Smooth muscle cell (in vitro differentiated cells): ENCODE results near the gene KRT2. TPM values are rescaled to one million over a fixed set of nuclear protein-coding genes. Genes with fewer than 3 reads are reported as not detected.

ENCODE experiments used
- DNase-seq: peaks from one replicate; lab custom pipeline; 2025; ENCODE audit not compliant: unreplicated experiment; lab: John Stamatoyannopoulos, UW
- H2AFZ ChIP-seq: fragments of 200-600 bp; sonication (generic); 2 replicates; pipeline ENCODE4 v1.6.0; 2016; ENCODE audit warnings: antibody characterized with exemption, low read depth, mild to moderate bottlenecking
- H3F3A ChIP-seq: fragments of 200-600 bp; sonication (generic); 2 replicates; pipeline ENCODE4 v1.6.0; 2017; ENCODE audit warnings: antibody characterized with exemption, low read depth
- H3K27ac ChIP-seq: fragments of 200-600 bp; sonication (generic); 2 replicates; pipeline ENCODE4 v1.5.1; 2016; ENCODE audit warnings: low read depth, mild to moderate bottlenecking
- H3K27me3 ChIP-seq: fragments of 200-600 bp; sonication (generic); 2 replicates; pipeline ENCODE4 v1.6.1; 2016; ENCODE audit warnings: low read depth, mild to moderate bottlenecking
- H3K36me3 ChIP-seq: fragments of 200-600 bp; sonication (generic); 2 replicates; pipeline ENCODE4 v1.5.1; 2016; ENCODE audit warnings: low read depth
- H3K4me1 ChIP-seq: fragments of 200-600 bp; sonication (generic); 2 replicates; pipeline ENCODE4 v1.5.1; 2016; ENCODE audit warnings: low read depth
- H3K4me2 ChIP-seq: fragments of 200-600 bp; sonication (generic); 2 replicates; pipeline ENCODE4 v1.6.0; 2016; ENCODE audit warnings: mild to moderate bottlenecking
- H3K4me3 ChIP-seq: fragments of 200-600 bp; sonication (generic); 2 replicates; pipeline ENCODE4 v1.5.1; 2016; ENCODE audit warnings: mild to moderate bottlenecking
- H3K79me2 ChIP-seq: fragments of 200-600 bp; sonication (generic); 2 replicates; pipeline ENCODE4 v1.6.0; 2016; ENCODE audit warnings: low read depth, mild to moderate bottlenecking
- H3K9ac ChIP-seq: fragments of 200-600 bp; sonication (generic); 2 replicates; pipeline ENCODE4 v1.6.0; 2016; ENCODE audit warnings: low read depth
- H3K9me3 ChIP-seq: fragments of 200-600 bp; sonication (generic); replicated peaks from 2 replicates; pipeline ENCODE4 v1.5.1; 2016; ENCODE audit warnings: low read depth
- H4K20me1 ChIP-seq: fragments of 200-600 bp; sonication (generic); 2 replicates; pipeline ENCODE4 v1.6.0; 2016; ENCODE audit warnings: low read depth
- WGBS: methylation state at CpG from one replicate; pipeline ENCODE4 v1.1.7; 2016; ENCODE audit warnings: low lambda C conversion rate; 5-methylcytosine and 5-hydroxymethylcytosine counted together
- polyA plus RNA-seq: library from polyadenylated mRNA; unstranded; fragments of >200 nt; fragmentation: Nextera tagmentation; extraction: Ambion mirVana; gene quantifications from 2 replicates; pipeline ENCODE4 v1.2.1, GENCODE V29; 2016
- total RNA-seq: library from RNA; depleted of rRNA; stranded (reverse); fragments of >200 nt; gene quantifications from 2 replicates; pipeline ENCODE4 v1.2.3, GENCODE V29; 2014
- TF ChIP-seq, protein P1 (sequence below): fragments of 200-600 bp; sonication (generic); IDR thresholded peaks from 2 replicates; pipeline ENCODE4 v1.5.1; 2017; ENCODE audit warnings: borderline replicate concordance, mild to moderate bottlenecking, antibody characterized with exemption; ENCODE audit not compliant: insufficient read depth, poor library complexity, severe bottlenecking

The KRT2 gene
- total and polyA plus RNA-seq, 2 experiments from 2014 or later: not detected

DNA sequence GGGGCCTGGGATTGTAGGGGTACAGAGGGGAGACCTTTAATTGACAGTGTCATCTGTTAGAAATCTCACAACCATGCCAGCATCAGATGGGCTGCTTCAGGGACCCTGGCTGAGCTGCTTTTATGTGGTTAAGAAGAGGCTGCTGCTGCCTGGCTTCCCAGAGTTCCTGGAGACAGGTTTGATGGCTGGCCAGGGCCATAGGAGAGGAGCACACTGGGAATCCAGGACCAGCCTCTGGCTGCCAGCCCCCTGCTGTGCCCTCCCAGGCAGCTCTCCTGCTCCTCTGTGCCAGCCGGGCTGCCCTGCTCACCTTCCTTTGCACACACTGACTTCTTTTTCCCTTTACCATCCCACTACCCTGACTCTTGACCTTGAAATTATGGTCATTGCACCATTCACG lies 33.1 kb downstream of the KRT2 start:
- Histone ChIP-seq H2AFZ (no peak overlapping the region), H3K79me2 (no peaks in the 10 kb centered on the region), H3K27ac (no peak overlapping the region), H3F3A (no peaks in the 10 kb centered on the region), H3K4me1 (no peaks in the 10 kb centered on the region), H3K4me3 (no peak overlapping the region), H4K20me1 (no peaks in the 10 kb centered on the region), H3K4me2 (no peak overlapping the region), H3K36me3 (no peaks in the 10 kb centered on the region), H3K9ac (no peak overlapping the region), H3K27me3 (peaks cover 35% of the 10 kb centered on the region), H3K9me3 (no peaks in the 10 kb centered on the region)
- TF ChIP-seq, protein P1, sequence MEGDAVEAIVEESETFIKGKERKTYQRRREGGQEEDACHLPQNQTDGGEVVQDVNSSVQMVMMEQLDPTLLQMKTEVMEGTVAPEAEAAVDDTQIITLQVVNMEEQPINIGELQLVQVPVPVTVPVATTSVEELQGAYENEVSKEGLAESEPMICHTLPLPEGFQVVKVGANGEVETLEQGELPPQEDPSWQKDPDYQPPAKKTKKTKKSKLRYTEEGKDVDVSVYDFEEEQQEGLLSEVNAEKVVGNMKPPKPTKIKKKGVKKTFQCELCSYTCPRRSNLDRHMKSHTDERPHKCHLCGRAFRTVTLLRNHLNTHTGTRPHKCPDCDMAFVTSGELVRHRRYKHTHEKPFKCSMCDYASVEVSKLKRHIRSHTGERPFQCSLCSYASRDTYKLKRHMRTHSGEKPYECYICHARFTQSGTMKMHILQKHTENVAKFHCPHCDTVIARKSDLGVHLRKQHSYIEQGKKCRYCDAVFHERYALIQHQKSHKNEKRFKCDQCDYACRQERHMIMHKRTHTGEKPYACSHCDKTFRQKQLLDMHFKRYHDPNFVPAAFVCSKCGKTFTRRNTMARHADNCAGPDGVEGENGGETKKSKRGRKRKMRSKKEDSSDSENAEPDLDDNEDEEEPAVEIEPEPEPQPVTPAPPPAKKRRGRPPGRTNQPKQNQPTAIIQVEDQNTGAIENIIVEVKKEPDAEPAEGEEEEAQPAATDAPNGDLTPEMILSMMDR: no peak
- 97% methylated on average over 2 of the region's 2 CpGs for WGBS
- no peak for DNase-seq

DNA sequence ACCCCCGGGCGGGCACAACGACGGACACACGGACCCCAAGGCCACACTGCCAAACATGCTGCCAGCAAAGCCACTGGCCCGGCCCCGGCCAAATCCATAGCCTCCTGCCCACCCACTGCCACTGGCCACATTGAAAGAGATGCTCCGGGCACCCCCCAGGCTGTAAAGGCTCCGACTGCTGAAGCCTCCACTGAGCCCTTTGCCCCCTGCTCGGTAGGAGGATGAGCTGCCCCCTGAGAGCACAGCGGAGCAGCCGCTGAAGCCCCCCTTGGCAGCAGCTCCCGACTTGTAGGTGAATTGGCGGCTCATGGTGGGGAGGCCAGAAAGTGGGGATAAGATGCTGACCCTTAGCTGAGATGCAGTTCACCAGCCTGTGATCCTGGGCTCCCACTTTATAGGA lies 33.8 kb downstream of the KRT2 start, which contains the start of gene KRT73:
KRT73 (minus strand) TSS at position 344 of the 400 bp plus-strand sequence; CDS start at position 309, 35 bp downstream.
- no peak within 1 kb of the TSS for H2AFZ ChIP-seq
- no peak within 1 kb of the TSS for H3K9ac ChIP-seq
- no peaks in the 10 kb centered on the region for H3K4me1 ChIP-seq
- H3K4me2 ChIP-seq: no peak within 1 kb of the TSS
- no peaks in the 10 kb centered on the region for H3F3A ChIP-seq
- TF ChIP-seq, protein P1: no peak
- no peak for DNase-seq
- H3K27ac ChIP-seq: no peak within 1 kb of the TSS
- no peaks in the 10 kb centered on the region for H3K36me3 ChIP-seq
- H3K27me3 ChIP-seq: peaks cover 35% of the 10 kb centered on the region
- no peaks in the 10 kb centered on the region for H3K9me3 ChIP-seq
- H4K20me1 ChIP-seq: no peaks in the 10 kb centered on the region
- no peak within 1 kb of the TSS for H3K4me3 ChIP-seq
- no peaks in the 10 kb centered on the region for H3K79me2 ChIP-seq
- WGBS: 93% methylated on average over 14 of the region's 14 CpGs

DNA sequence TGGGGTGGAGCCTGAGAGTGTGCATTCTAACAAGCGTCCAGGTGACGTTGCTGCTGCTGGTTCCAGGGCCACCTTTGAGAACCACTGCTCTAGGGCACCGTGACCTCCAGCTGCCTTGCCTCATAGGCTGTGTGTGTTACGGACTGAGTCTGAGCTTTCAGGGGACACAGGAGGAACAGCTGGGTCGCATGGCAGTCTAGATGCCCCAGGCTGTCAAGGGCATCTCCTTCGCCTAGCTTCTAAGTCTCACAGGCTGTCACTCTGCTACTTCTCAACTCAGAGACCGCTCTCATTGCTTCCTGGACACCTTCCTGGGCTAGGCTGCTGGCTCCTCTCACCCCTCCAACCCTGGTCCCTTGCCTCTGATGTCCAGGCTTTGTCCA lies 34.6 kb downstream of the KRT2 start:
- H3F3A ChIP-seq: no peaks in the 10 kb centered on the region
- WGBS: 87% methylated on average over 7 of the region's 7 CpGs
- H2AFZ ChIP-seq: no peak overlapping the region
- H3K36me3 ChIP-seq: no peaks in the 10 kb centered on the region
- H3K27me3 ChIP-seq: peaks cover 34% of the 10 kb centered on the region
- H4K20me1 ChIP-seq: no peaks in the 10 kb centered on the region
- H3K27ac ChIP-seq: no peak overlapping the region
- DNase-seq: no peak
- H3K9me3 ChIP-seq: no peaks in the 10 kb centered on the region
- TF ChIP-seq, protein P1: no peak
- no peak overlapping the region for H3K4me3 ChIP-seq
- H3K9ac ChIP-seq: no peak overlapping the region
- no peak overlapping the region for H3K4me2 ChIP-seq
- no peaks in the 10 kb centered on the region for H3K79me2 ChIP-seq
- no peaks in the 10 kb centered on the region for H3K4me1 ChIP-seq

DNA sequence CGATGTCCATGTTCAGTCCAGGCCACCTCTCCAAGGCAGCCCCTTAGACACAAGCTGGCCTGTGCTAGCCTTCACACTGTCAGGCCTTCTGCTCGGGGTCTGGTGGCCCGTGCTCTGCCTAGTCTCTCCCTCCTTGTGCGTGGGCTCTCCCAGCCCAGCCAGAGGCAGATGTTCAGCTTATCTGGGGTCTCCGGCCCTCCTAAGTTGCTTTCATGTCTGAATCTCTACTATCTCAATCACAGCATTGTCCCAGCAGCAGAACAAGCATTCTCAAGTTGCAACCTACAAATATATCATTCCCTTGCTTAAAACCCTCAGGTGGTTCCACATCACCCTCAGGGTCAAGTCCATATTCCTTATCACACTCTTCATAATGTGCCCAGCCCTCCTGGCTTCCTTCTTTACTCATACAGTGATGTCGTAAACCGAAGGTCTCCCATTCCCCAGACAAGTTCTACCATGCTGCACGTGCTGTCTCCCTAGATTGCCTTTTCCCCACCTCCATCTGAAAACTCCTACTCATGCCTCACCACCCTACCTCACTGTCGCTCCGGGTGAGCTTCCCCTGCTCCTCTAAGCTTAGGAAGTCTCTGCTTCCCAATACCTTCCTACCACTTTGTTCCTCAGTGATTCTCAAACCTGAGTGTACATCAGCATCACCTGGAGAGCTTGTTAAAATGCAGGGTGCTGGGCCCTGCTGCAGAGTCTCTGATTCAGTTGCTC lies 35.2 kb downstream of the KRT2 start:
- TF ChIP-seq, protein P1: no peak
- Histone ChIP-seq H3K4me1 (no peaks in the 10 kb centered on the region), H3K9ac (no peak overlapping the region), H3F3A (no peaks in the 10 kb centered on the region), H4K20me1 (no peaks in the 10 kb centered on the region), H3K27ac (no peak overlapping the region), H2AFZ (no peak overlapping the region), H3K79me2 (no peaks in the 10 kb centered on the region), H3K27me3 (peaks cover 31% of the 10 kb centered on the region), H3K36me3 (no peaks in the 10 kb centered on the region), H3K9me3 (no peaks in the 10 kb centered on the region), H3K4me3 (no peak overlapping the region), H3K4me2 (no peak overlapping the region)
- DNase-seq: no peak
- 88% methylated on average over 10 of the region's 10 CpGs for WGBS
